ENCODE results near the gene ATP11C.

ATP11C gene

DNA sequence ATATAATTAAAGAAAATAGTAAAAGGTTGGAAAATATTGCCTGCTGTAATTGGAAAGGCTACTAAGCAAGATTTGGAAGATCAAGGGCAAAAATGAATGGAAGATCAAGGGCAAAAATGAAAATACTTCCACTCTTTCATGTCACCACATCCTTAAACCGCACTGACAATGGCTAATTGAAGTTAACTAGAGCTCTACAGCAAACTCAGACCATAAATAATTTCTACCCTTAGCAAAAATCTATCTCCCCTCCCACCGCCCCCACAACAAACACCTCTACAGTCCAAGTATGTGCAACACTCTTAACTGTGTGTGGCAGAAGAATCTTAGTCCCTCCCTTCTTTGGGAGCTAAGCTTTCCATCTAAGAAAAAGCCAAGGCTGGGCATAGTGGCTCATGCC is 27.1 kb downstream of the ATP11C start:
- ChIA-PET CTCF (no interaction called here), POLR2A (no interaction called here)
- TF ChIP-seq, protein P1, sequence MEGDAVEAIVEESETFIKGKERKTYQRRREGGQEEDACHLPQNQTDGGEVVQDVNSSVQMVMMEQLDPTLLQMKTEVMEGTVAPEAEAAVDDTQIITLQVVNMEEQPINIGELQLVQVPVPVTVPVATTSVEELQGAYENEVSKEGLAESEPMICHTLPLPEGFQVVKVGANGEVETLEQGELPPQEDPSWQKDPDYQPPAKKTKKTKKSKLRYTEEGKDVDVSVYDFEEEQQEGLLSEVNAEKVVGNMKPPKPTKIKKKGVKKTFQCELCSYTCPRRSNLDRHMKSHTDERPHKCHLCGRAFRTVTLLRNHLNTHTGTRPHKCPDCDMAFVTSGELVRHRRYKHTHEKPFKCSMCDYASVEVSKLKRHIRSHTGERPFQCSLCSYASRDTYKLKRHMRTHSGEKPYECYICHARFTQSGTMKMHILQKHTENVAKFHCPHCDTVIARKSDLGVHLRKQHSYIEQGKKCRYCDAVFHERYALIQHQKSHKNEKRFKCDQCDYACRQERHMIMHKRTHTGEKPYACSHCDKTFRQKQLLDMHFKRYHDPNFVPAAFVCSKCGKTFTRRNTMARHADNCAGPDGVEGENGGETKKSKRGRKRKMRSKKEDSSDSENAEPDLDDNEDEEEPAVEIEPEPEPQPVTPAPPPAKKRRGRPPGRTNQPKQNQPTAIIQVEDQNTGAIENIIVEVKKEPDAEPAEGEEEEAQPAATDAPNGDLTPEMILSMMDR (IDR thresholded peaks at IDR 0.05; ENCODE audit: control extremely low read depth, extremely low read depth, low read depth, missing control alignments) = no peak
- DNase-seq (ENCODE audit: extremely low spot score) = no peak

DNA sequence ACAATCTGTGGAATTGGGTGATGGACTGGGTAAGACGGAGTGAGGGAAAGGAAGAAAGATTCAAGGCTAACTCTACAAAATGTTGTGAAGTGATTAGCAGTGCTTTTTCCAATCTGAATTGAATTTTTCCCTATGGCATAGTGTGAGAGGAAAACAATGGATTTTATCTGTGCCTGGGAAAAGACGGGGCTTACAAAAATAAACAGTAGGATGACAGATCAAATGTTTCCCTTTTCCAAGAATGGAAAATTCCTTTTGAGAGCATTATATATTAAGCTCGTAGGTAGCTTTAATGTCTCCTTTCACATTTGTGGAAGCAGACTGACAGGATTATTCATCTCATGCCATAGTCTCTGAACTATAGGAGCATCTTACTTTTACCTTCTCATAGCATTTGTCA is 27.8 kb downstream of the ATP11C start:
- TF ChIP-seq, protein P1 (IDR thresholded peaks at IDR 0.05; ENCODE audit: control extremely low read depth, extremely low read depth, low read depth, missing control alignments) = no peak

DNA sequence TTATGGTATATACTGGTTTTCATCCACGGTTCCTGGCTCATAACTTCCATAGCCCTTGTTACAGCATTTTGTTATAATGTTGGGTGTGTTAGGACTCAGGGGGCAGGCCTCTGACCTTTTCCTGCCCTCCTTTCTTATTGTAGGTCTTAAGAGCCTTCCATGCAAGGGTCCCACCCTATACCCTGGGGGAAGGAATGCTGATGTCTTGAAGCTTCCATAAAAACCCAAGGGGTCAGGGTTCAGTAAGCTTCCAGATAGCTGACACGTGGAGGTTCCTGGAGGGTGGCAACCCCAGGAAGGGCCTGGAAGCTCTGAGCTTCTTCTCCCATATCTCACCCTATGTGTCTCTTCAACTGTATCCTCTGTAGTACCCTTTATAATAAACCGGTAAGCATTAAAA is 29.6 kb downstream of the ATP11C start:
- no peak for DNase-seq (ENCODE audit: extremely low spot score)
- CTCF ChIA-PET = interaction anchor here (1.4 to 1.5 kb wide), 2 partner anchors 10 to 24 kb away, joined by 4 to 6 read pairs; no protein-coding TSS in a partner anchor
- TF ChIP-seq, protein P1 (IDR thresholded peaks at IDR 0.05; ENCODE audit: control extremely low read depth, extremely low read depth, low read depth, missing control alignments) = no peak
- POLR2A ChIA-PET = no interaction called here

More for the DNA sequence above, 27.8 kb downstream of the ATP11C start:
- POLR2A ChIA-PET = no interaction called here
- CTCF ChIA-PET = no interaction called here
- no peak for DNase-seq (ENCODE audit: extremely low spot score)

- ChIA-PET POLR2A (no interaction called here), CTCF (interaction anchor here (1.4 kb wide), 1 partner anchor 10 kb away, joined by 4 read pairs; no protein-coding TSS in a partner anchor)
- DNase-seq (ENCODE audit: extremely low spot score) = no peak
- TF ChIP-seq, protein P1 (IDR thresholded peaks at IDR 0.05; ENCODE audit: control extremely low read depth, extremely low read depth, low read depth, missing control alignments) = no peak
Measured at GRCh38 chrX:139902559-139902958, 30.3 kb downstream of the ATP11C start.

GRCh38 chrX:139898334-139898733 is 34.5 kb downstream of the ATP11C start:
- ChIA-PET CTCF (interaction anchor here (0.9 kb wide), 1 partner anchor 17 kb away, joined by 3 read pairs; no protein-coding TSS in a partner anchor), POLR2A (no interaction called here)
- DNase-seq (ENCODE audit: extremely low spot score) = no peak
- TF ChIP-seq, protein P1 (IDR thresholded peaks at IDR 0.05; ENCODE audit: control extremely low read depth, extremely low read depth, low read depth, missing control alignments) = no peak

DNA sequence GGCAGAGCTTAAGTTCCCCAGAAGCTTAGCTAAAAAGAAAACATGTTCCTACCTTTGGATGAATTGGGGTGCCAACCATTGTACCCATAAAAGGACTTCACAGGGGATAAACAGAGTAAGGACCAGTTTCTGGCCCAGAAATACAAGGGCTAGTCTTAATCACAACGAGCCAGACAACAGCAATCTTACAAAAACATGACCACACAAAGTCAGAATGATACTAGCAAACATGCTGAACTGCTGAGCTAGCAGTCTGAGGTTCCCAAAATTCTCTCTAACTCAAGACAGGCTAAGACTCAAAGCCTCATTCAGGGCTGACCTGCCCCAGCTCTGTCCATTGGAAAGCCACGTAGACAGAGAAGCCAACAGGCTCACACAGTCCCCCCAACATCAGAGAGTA is 40.3 kb downstream of the ATP11C start:
- TF ChIP-seq, protein P1 (IDR thresholded peaks at IDR 0.05; ENCODE audit: control extremely low read depth, extremely low read depth, low read depth, missing control alignments) = no peak
- CTCF ChIA-PET = interaction anchor here (1.8 kb wide), 1 partner anchor 10 kb away, joined by 4 read pairs; no protein-coding TSS in a partner anchor
- POLR2A ChIA-PET = interaction anchor here (0.6 kb wide), 1 partner anchor 73 kb away, joined by 5 read pairs; the partner anchor contains the start of gene CXorf66
- peak; percentile 8 for DNase-seq (ENCODE audit: extremely low spot score)

Data from GM10248 (cell line).